PFSK-1 (cell line): ENCODE results near the gene OARD1.

Experiments used
- FOXP2 ChIP-seq: optimal IDR thresholded peaks from 2 replicates; pipeline ENCODE3; 2011; ENCODE audit warnings: borderline replicate concordance, control low read depth, inconsistent platforms; ENCODE audit not compliant: insufficient read depth; ENCODE audit errors: extremely low read length, extremely low read depth
- POLR2AphosphoS5 ChIP-seq: IDR thresholded peaks from 2 replicates; pipeline ENCODE4 v1.6.1; 2012; ENCODE audit warnings: low read depth, mild to moderate bottlenecking, control low read depth, low read length, moderate library complexity
- REST ChIP-seq, 2 experiments: IDR thresholded peaks; 2 replicates each; pipeline versions ENCODE4 v1.6.1 to v1.8.0; 2011 to 2012; ENCODE audit warnings: low read depth in 2 of 2, low read length in 2 of 2, control low read depth in 1 of 2, inconsistent platforms in 1 of 2, mild to moderate bottlenecking in 1 of 2, moderate library complexity in 1 of 2; ENCODE audit not compliant: insufficient read depth in 1 of 2
- SIN3A ChIP-seq: IDR thresholded peaks from 2 replicates; pipeline ENCODE4 v1.6.1; 2012; ENCODE audit warnings: mild to moderate bottlenecking, low read length, moderate library complexity, borderline replicate concordance; ENCODE audit not compliant: insufficient read depth
- TAF1 ChIP-seq: IDR thresholded peaks from 2 replicates; pipeline ENCODE4 v1.6.1; 2012; ENCODE audit warnings: low read length, control low read depth, borderline replicate concordance; ENCODE audit not compliant: insufficient read depth

Gene OARD1

GRCh38 chr6:41072836-41073202 is 663 bp upstream of the OARD1 start, which contains the start of gene NFYA:
Gene NFYA (plus strand): TSS chr6:41072974. CDS start chr6:41079090, 6,116 bp downstream.
- peak; percentile 65 for TF ChIP-seq FOXP2
- no peak for TF ChIP-seq POLR2AphosphoS5

- TF ChIP-seq SIN3A (no peak), POLR2AphosphoS5 (no peak), FOXP2 (no peak), TAF1 (no peak; the same call in 1 of the 2 replicates)
Observed at GRCh38 chr6:41071501-41071922, 644 bp downstream of the OARD1 start.

DNA sequence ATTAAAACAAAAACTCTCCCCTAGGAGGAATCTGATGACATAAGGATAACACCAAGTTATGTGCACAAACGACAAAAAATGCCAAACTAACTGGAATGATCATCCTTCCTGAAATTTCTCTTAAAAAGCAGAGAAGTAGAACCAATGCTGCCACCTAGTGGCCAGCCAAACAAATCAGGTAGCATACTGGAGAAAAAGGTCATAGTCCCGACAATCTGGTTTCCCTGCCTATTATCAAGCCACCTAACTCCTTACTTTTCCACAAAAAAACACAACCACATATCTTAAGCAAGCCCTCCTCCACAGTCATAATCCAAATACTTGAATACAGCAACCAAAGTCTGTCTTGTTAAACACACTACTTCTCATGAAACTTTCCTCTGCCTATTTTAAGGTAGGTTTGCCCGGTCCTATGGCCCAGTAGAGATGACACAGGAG is 5.3 kb downstream of the OARD1 start:
- TF ChIP-seq SIN3A = no peak
- no peak for TF ChIP-seq FOXP2
- no peak for TF ChIP-seq REST (IDR thresholded peaks at IDR 0.05; ENCODE audit: insufficient read depth in 1 of 2, low read depth in 2 of 2, low read length in 2 of 2)
- no peak for TF ChIP-seq TAF1
- no peak for TF ChIP-seq POLR2AphosphoS5

GRCh38 chr6:41065550-41066026 is 6.6 kb downstream of the OARD1 start:
- TF ChIP-seq REST (IDR thresholded peaks at IDR 0.05; ENCODE audit: insufficient read depth in 1 of 2, low read depth in 2 of 2, low read length in 2 of 2) (no peak), FOXP2 (no peak), POLR2AphosphoS5 (no peak), SIN3A (no peak), TAF1 (no peak)

DNA sequence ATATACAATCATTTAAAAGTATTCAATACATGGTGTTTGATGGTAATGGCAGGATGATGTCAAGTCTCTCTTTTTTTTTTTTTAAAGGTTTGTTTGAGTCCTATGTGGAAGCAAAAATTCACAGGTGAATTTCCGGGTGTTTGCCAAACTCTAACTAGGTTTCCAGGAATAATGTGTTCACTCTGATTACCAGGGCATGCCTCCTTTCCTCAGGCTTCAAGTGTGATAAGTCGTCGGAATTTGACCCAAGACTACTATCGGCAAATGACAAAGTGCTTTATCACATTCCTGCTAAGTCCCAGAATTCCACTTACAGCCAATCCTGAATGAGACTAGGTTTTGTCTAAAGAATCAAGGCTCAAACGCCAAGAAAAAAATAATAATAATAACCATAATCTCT is 7.3 kb downstream of the OARD1 start:
- TF ChIP-seq REST (IDR thresholded peaks at IDR 0.05; ENCODE audit: insufficient read depth in 1 of 2, low read depth in 2 of 2, low read length in 2 of 2) = no peak
- TF ChIP-seq FOXP2 = no peak
- no peak for TF ChIP-seq TAF1
- no peak for TF ChIP-seq POLR2AphosphoS5
- no peak for TF ChIP-seq SIN3A

DNA sequence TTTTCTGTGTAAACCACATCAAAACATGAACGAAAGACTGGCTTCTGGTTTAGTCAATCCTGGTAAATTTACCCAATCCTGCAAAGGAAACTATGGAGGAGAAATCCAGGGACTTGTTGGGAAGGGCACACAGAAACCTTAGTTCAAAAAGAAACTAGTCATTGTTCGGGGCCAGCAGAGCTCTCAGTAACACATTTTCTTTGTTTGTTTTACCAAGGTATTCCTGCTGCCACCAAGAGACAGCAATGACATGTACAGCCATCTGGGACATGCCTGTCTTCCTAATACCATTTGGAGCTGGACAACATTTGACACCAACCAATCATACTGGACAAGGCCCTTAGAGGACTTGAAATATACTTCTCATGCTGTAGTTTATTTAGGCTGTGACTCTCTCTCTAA is 8.3 kb downstream of the OARD1 start:
- TF ChIP-seq SIN3A (no peak), FOXP2 (no peak)

DNA sequence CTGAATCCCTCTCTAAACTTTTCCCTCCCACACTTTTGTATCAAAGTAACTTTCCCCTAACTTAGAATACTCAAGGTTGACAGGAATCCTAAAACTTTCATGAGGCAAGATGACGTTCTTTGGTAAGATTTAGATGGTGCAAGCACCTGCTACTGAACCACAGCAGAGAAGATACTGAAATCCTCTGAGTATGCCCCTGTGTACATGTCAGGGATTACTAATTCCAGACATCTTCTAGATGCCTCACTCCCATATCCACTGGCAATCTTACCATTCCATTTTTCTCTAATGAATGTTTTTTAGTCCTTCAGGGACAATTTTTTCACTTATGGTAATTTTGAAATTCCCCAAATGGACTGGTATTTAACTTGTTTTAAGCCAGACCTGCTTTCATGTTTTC is 10.1 kb downstream of the OARD1 start:
- no peak for TF ChIP-seq SIN3A
- TF ChIP-seq POLR2AphosphoS5 = no peak
- no peak for TF ChIP-seq FOXP2
- TF ChIP-seq REST (IDR thresholded peaks at IDR 0.05; ENCODE audit: insufficient read depth in 1 of 2, low read depth in 2 of 2, low read length in 2 of 2) = no peak
- no peak for TF ChIP-seq TAF1
